Activated naive CD4-positive, alpha-beta T cell treated with anti-CD3 and anti-CD28 coated beads for 36 hours (primary cell): ENCODE data around the gene XRRA1. TPM values are rescaled to one million over a fixed set of nuclear protein-coding genes. Genes with fewer than 3 reads are reported as not detected.
"Not testable (repeated sequence)": the region's sequence is repeated elsewhere in the genome, so short reads cannot be mapped to it uniquely, and the experiment has no call there.

Source experiments
- CTCF ChIA-PET: fragments of 350-600 bp; sonication (Branson Sonifier 250); formaldehyde crosslinking; loops from one replicate; lab custom pipeline; 2021; ENCODE audit warnings: antibody characterized with exemption; lab: Charles Lee
- DNase-seq: peaks from one replicate; pipeline ENCODE4 v3.0.0-alpha.2; 2020
- H3K27ac Mint-ChIP-seq: one replicate; pipeline ENCODE4 v1.8.0; 2021; ENCODE audit warnings: mild to moderate bottlenecking, mixed read lengths
- H3K27me3 Mint-ChIP-seq: one replicate; pipeline ENCODE4 v1.8.0; 2021; ENCODE audit warnings: low read depth, mixed read lengths
- H3K36me3 Mint-ChIP-seq: one replicate; pipeline ENCODE4 v1.8.0; 2021; ENCODE audit warnings: low read depth, mixed read lengths
- H3K4me1 Mint-ChIP-seq: one replicate; pipeline ENCODE4 v1.8.0; 2021; ENCODE audit warnings: low read depth, mixed read lengths
- H3K4me3 Mint-ChIP-seq: one replicate; pipeline ENCODE4 v1.8.0; 2021; ENCODE audit warnings: mild to moderate bottlenecking, moderate library complexity, mixed read lengths
- H3K9me3 Mint-ChIP-seq: one replicate; pipeline ENCODE4 v1.8.0; 2021; ENCODE audit warnings: mixed read lengths
- intact Hi-C: fragments of 100-400 bp; cut with micrococcal nuclease; formaldehyde crosslinking; loops from one replicate; pipeline ENCODE4 v1.15.1; 2023
- total RNA-seq, 2 experiments: library from RNA; stranded (reverse); gene quantifications; one replicate each; pipeline ENCODE4 v1.2.3, GENCODE V29; 2021

XRRA1 gene
- 1 to 10 TPM; 5.0 to 9.5 TPM for total RNA-seq

GRCh38 chr11:74948898-74949752 lies at the start of gene XRRA1, which contains the start of gene SPCS2:
Gene XRRA1 (minus strand): TSS chr11:74949091. CDS start chr11:74940878, 8,213 bp downstream.
Gene SPCS2 (plus strand): TSS chr11:74949266. CDS start chr11:74949286, 20 bp downstream.
- Mint-ChIP-seq H3K4me3 (peak within 1 kb of the TSS; percentile 98), H3K9me3 (no peaks in the 10 kb centered on the region), H3K36me3 (peaks cover 8% of the 10 kb centered on the region), H3K4me1 (peaks cover 36% of the 10 kb centered on the region), H3K27ac (peak within 1 kb of the TSS; percentile 89), H3K27me3 (no peaks in the 10 kb centered on the region)
- CTCF ChIA-PET, result interaction anchor here (1.0 to 1.1 kb wide), 2 partner anchors 16 to 299 kb away, joined by 3 read pairs; no protein-coding TSS in a partner anchor
- peak; percentile 100 for DNase-seq
- intact Hi-C loops, result loop anchor here (1.0 to 10.0 kb wide), 9 partner anchors 39 to 551 kb away; partner anchors contain the start of genes LIPT2, NEU3, PGM2L1 and POLD3

- Mint-ChIP-seq H3K4me1 (peaks cover 27% of the 10 kb centered on the region), H3K9me3 (no peaks in the 10 kb centered on the region), H3K27me3 (no peaks in the 10 kb centered on the region), H3K27ac (no peak overlapping the region), H3K36me3 (peaks cover 15% of the 10 kb centered on the region), H3K4me3 (no peak overlapping the region)
- no peak for DNase-seq
- CTCF ChIA-PET, result no interaction called here
- intact Hi-C loops, result no loop called here
Measured at GRCh38 chr11:74992852-74993251, 44.0 kb upstream of the XRRA1 start.

- Mint-ChIP-seq H3K4me1 (peaks cover 27% of the 10 kb centered on the region), H3K27ac (no peak overlapping the region), H3K36me3 (peaks cover 9% of the 10 kb centered on the region), H3K9me3 (no peaks in the 10 kb centered on the region), H3K27me3 (no peaks in the 10 kb centered on the region), H3K4me3 (no peak overlapping the region)
- intact Hi-C loops, result no loop called here
- CTCF ChIA-PET, result no interaction called here
- DNase-seq, result no peak
Measured at GRCh38 chr11:74990941-74991340, 42.0 kb upstream of the XRRA1 start.

- H3K36me3 Mint-ChIP-seq, H3K9me3 Mint-ChIP-seq, DNase-seq, H3K27me3 Mint-ChIP-seq, H3K27ac Mint-ChIP-seq, intact Hi-C loops: not testable (repeated sequence)
- CTCF ChIA-PET, result interaction anchor here (0.6 to 1.6 kb wide), 2 partner anchors 9 to 151 kb away, joined by 3 to 4 read pairs; no protein-coding TSS in a partner anchor
- peak overlapping the region; percentile 95 for H3K4me3 Mint-ChIP-seq
- peaks cover 27% of the 10 kb centered on the region for H3K4me1 Mint-ChIP-seq
Measured at GRCh38 chr11:74990150-74990549, 41.3 kb upstream of the XRRA1 start.

- Mint-ChIP-seq H3K9me3 (no peaks in the 10 kb centered on the region), H3K4me3 (peak overlapping the region; percentile 95), H3K27me3 (no peaks in the 10 kb centered on the region), H3K36me3 (no peaks in the 10 kb centered on the region), H3K4me1 (peaks cover 27% of the 10 kb centered on the region), H3K27ac (peak overlapping the region; percentile 79)
- intact Hi-C loops, result loop anchor here (2.0 kb wide), 2 partner anchors 34 to 60 kb away; no protein-coding TSS in a partner anchor
- DNase-seq, result no peak
- CTCF ChIA-PET, result interaction anchor here (0.7 to 1.6 kb wide), 4 partner anchors 27 to 152 kb away, joined by 3 to 5 read pairs (median 3); no protein-coding TSS in a partner anchor
Measured at GRCh38 chr11:74989260-74989638, 40.4 kb upstream of the XRRA1 start.

- Mint-ChIP-seq H3K36me3 (no peaks in the 10 kb centered on the region), H3K9me3 (no peaks in the 10 kb centered on the region), H3K4me1 (peaks cover 26% of the 10 kb centered on the region), H3K27me3 (no peaks in the 10 kb centered on the region), H3K4me3 (peak within 1 kb of the TSS; percentile 95), H3K27ac (peak within 1 kb of the TSS; percentile 79)
- CTCF ChIA-PET, result interaction anchor here (0.7 to 1.6 kb wide), 4 partner anchors 44 to 217 kb away, joined by 3 to 5 read pairs (median 3); no protein-coding TSS in a partner anchor
- intact Hi-C loops, result loop anchor here (1.0 to 2.0 kb wide), 3 partner anchors 34 to 60 kb away; partner anchors contain the start of genes SPCS2 and XRRA1
- DNase-seq, result peak; percentile 90
Measured at GRCh38 chr11:74988541-74989259, 39.8 kb upstream of the XRRA1 start, which contains the start of gene NEU3. Gene NEU3 (plus strand): TSS chr11:74988933. CDS start chr11:74989061, 128 bp downstream.

GRCh38 chr11:74984730-74985129 lies 35.8 kb upstream of the XRRA1 start:
- Mint-ChIP-seq H3K36me3 (peaks cover 6% of the 10 kb centered on the region), H3K4me3 (no peak overlapping the region), H3K9me3 (no peaks in the 10 kb centered on the region), H3K27ac (no peak overlapping the region), H3K27me3 (no peaks in the 10 kb centered on the region), H3K4me1 (peaks cover 5% of the 10 kb centered on the region)
- no peak for DNase-seq
- CTCF ChIA-PET, result no interaction called here
- intact Hi-C loops, result no loop called here

GRCh38 chr11:74984070-74984469 lies 35.2 kb upstream of the XRRA1 start:
- Mint-ChIP-seq H3K27me3 (no peaks in the 10 kb centered on the region), H3K9me3 (no peaks in the 10 kb centered on the region), H3K36me3 (peaks cover 8% of the 10 kb centered on the region), H3K27ac (no peak overlapping the region), H3K4me3 (no peak overlapping the region), H3K4me1 (no peaks in the 10 kb centered on the region)
- CTCF ChIA-PET, result no interaction called here
- no peak for DNase-seq
- intact Hi-C loops, result no loop called here

- Mint-ChIP-seq H3K27me3 (no peaks in the 10 kb centered on the region), H3K9me3 (no peaks in the 10 kb centered on the region), H3K27ac (no peak overlapping the region), H3K4me1 (no peaks in the 10 kb centered on the region), H3K4me3 (no peak overlapping the region), H3K36me3 (peaks cover 15% of the 10 kb centered on the region)
- CTCF ChIA-PET, result no interaction called here
- intact Hi-C loops, result no loop called here
- no peak for DNase-seq
Measured at GRCh38 chr11:74981888-74982287, 33.0 kb upstream of the XRRA1 start.

GRCh38 chr11:74980634-74981033 lies 31.7 kb upstream of the XRRA1 start:
- CTCF ChIA-PET, result no interaction called here
- peaks cover 17% of the 10 kb centered on the region for H3K36me3 Mint-ChIP-seq

GRCh38 chr11:74978041-74978440 lies 29.1 kb upstream of the XRRA1 start:
- Mint-ChIP-seq H3K9me3 (no peaks in the 10 kb centered on the region), H3K27me3 (no peaks in the 10 kb centered on the region), H3K27ac (no peak overlapping the region), H3K36me3 (peaks cover 33% of the 10 kb centered on the region), H3K4me3 (no peak overlapping the region), H3K4me1 (no peaks in the 10 kb centered on the region)
- DNase-seq, result no peak
- intact Hi-C loops, result no loop called here
- CTCF ChIA-PET, result no interaction called here

More at GRCh38 chr11:74980634-74981033, 31.7 kb upstream of the XRRA1 start:
- intact Hi-C loops, result no loop called here
- Mint-ChIP-seq H3K4me1 (no peaks in the 10 kb centered on the region), H3K27me3 (no peaks in the 10 kb centered on the region), H3K9me3 (no peaks in the 10 kb centered on the region), H3K4me3 (no peak overlapping the region), H3K27ac (no peak overlapping the region)
- DNase-seq, result no peak

GRCh38 chr11:74971424-74971823 lies 22.5 kb upstream of the XRRA1 start:
- intact Hi-C loops, result no loop called here
- H3K4me3 Mint-ChIP-seq, result no peak overlapping the region
- CTCF ChIA-PET, result interaction anchor here (0.6 to 0.7 kb wide), 3 partner anchors 148 to 629 kb away, joined by 3 to 5 read pairs (median 5); no protein-coding TSS in a partner anchor
- H3K27me3 Mint-ChIP-seq, result no peaks in the 10 kb centered on the region
- H3K9me3 Mint-ChIP-seq, result no peaks in the 10 kb centered on the region
- no peak overlapping the region for H3K27ac Mint-ChIP-seq
- no peaks in the 10 kb centered on the region for H3K4me1 Mint-ChIP-seq
- no peak for DNase-seq
- H3K36me3 Mint-ChIP-seq, result peaks cover 27% of the 10 kb centered on the region
